GM23248 (cell line): ENCODE results near the gene KMT5B. TPM values are rescaled to one million over a fixed set of nuclear protein-coding genes. Genes with fewer than 3 reads are reported as not detected.
A peak's percentile ranks its signal among the peaks of the same experiment; 100 is the strongest.

Experiments used
- DNase-seq: peaks from one replicate; pipeline ENCODE4 v3.0.0-alpha.2; 2015
- H2AFZ ChIP-seq: fragments of 200-600 bp; sonication (generic); 2 replicates; pipeline ENCODE4 v1.6.1; 2016; ENCODE audit warnings: antibody characterized with exemption
- H3F3A ChIP-seq: fragments of 200-600 bp; sonication (generic); 2 replicates; pipeline ENCODE4 v1.6.1; 2016; ENCODE audit warnings: mild to moderate bottlenecking, antibody characterized with exemption, mixed run types; ENCODE audit not compliant: insufficient read depth
- H3K27ac ChIP-seq: fragments of 200-600 bp; sonication (generic); 2 replicates; pipeline ENCODE4 v1.5.1; 2016; ENCODE audit warnings: mild to moderate bottlenecking
- H3K27me3 ChIP-seq: fragments of 200-600 bp; sonication (generic); replicated peaks from 2 replicates; pipeline ENCODE4 v1.6.1; 2016; ENCODE audit warnings: mild to moderate bottlenecking; ENCODE audit not compliant: insufficient read depth
- H3K36me3 ChIP-seq: fragments of 200-600 bp; sonication (generic); 2 replicates; pipeline ENCODE4 v1.6.1; 2016; ENCODE audit warnings: low read depth, mild to moderate bottlenecking
- H3K4me1 ChIP-seq: fragments of 200-600 bp; sonication (generic); 2 replicates; pipeline ENCODE4 v1.6.1; 2016; ENCODE audit warnings: mild to moderate bottlenecking; ENCODE audit not compliant: insufficient read depth
- H3K4me2 ChIP-seq: fragments of 200-600 bp; sonication (generic); one replicate; pipeline ENCODE4 v1.6.1; 2016; ENCODE audit warnings: mild to moderate bottlenecking; ENCODE audit not compliant: unreplicated experiment
- H3K4me3 ChIP-seq: fragments of 200-600 bp; sonication (generic); 2 replicates; pipeline ENCODE4 v1.5.1; 2016; ENCODE audit warnings: mild to moderate bottlenecking
- H3K79me2 ChIP-seq: fragments of 200-600 bp; sonication (generic); 2 replicates; pipeline ENCODE4 v1.6.1; 2016; ENCODE audit warnings: mild to moderate bottlenecking; ENCODE audit not compliant: insufficient read depth
- H3K9ac ChIP-seq: fragments of 200-600 bp; sonication (generic); 2 replicates; pipeline ENCODE4 v1.6.1; 2016; ENCODE audit warnings: mild to moderate bottlenecking
- H3K9me2 ChIP-seq: fragments of 200-600 bp; sonication (generic); 2 replicates; pipeline ENCODE4 v1.6.1; 2016; ENCODE audit warnings: mixed run types, mild to moderate bottlenecking, moderate library complexity; ENCODE audit not compliant: insufficient read depth
- H3K9me3 ChIP-seq: fragments of 200-600 bp; sonication (generic); one replicate; pipeline ENCODE4 v1.6.1; 2017; ENCODE audit warnings: low read depth
- H4K20me1 ChIP-seq: fragments of 200-600 bp; sonication (generic); 2 replicates; pipeline ENCODE4 v1.6.0; 2016; ENCODE audit not compliant: insufficient read depth
- EZH2 ChIP-seq: fragments of 200-600 bp; sonication (generic); IDR thresholded peaks from 2 replicates; pipeline ENCODE4 v1.6.1; 2018; ENCODE audit warnings: antibody characterized with exemption, mild to moderate bottlenecking; ENCODE audit not compliant: insufficient read depth, poor library complexity, severe bottlenecking
- EZH2phosphoT487 ChIP-seq: fragments of 200-600 bp; sonication (generic); IDR thresholded peaks from 2 replicates; pipeline ENCODE4 v1.6.1; 2018; ENCODE audit warnings: antibody characterized with exemption, moderate library complexity, mild to moderate bottlenecking, low read depth; ENCODE audit not compliant: insufficient read depth
- WGBS, 2 experiments: methylation state at CpG; one replicate each; pipeline ENCODE4 v1.1.6; 2015 to 2017; ENCODE audit warnings: low lambda C conversion rate in 2 of 2, low coverage in 1 of 2; ENCODE audit errors: missing lambda C conversion rate in 2 of 2; 5-methylcytosine and 5-hydroxymethylcytosine counted together
- in situ Hi-C: fragments of 300-500 bp; cut with MboI; formaldehyde crosslinking; loops from 2 replicates; pipeline ENCODE4 v1.15.0; 2020
- polyA plus RNA-seq: library from polyadenylated mRNA; unstranded; fragments of >200 nt; fragmentation: Nextera tagmentation; extraction: Ambion mirVana; gene quantifications from 2 replicates; pipeline ENCODE4 v1.2.1, GENCODE V29; 2016
- total RNA-seq: library from RNA; depleted of rRNA; stranded (reverse); fragments of >200 nt; shearing (Covaris generic); gene quantifications from 2 replicates; pipeline ENCODE4 v1.2.3, GENCODE V29; 2014

KMT5B gene
- total and polyA plus RNA-seq, 2 experiments from 2014 or later = 17.7 to 22.9 TPM

GRCh38 chr11:68121067-68121899 lies 91.8 kb downstream of the KMT5B start, which contains the start of gene CHKA:
CHKA (minus strand) TSS chr11:68121388; CDS start chr11:68121177, 211 bp downstream.
- in situ Hi-C loops = no loop called here

GRCh38 chr11:68120273-68121066 lies 92.6 kb downstream of the KMT5B start:
- H2AFZ ChIP-seq = peak overlapping the region; percentile 61
- H3K4me3 ChIP-seq = peak overlapping the region; percentile 72
- no peaks in the 10 kb centered on the region for H3K36me3 ChIP-seq
- in situ Hi-C loops = no loop called here
- no peaks in the 10 kb centered on the region for H3K9me2 ChIP-seq
- peak overlapping the region; percentile 76 for H3K4me2 ChIP-seq
- 4 to 5% methylated on average over 38 to 51 of the region's 73 CpGs for WGBS, 2 experiments
- DNase-seq = peak; percentile 58
- peak overlapping the region; percentile 82 for H3K9ac ChIP-seq
- H4K20me1 ChIP-seq = no peaks in the 10 kb centered on the region
- H3K4me1 ChIP-seq = no peaks in the 10 kb centered on the region
- no peaks in the 10 kb centered on the region for H3K9me3 ChIP-seq
- 0 out of 2 replicates have a peak, but pooled peaks cover 7% of the 10 kb centered on the region for H3F3A ChIP-seq
- no peaks in the 10 kb centered on the region for H3K27me3 ChIP-seq
- TF ChIP-seq EZH2phosphoT487 = no peak
- no peak for TF ChIP-seq EZH2
- H3K79me2 ChIP-seq = peaks cover 46% of the 10 kb centered on the region
- H3K27ac ChIP-seq = peak overlapping the region; percentile 77

More at GRCh38 chr11:68121067-68121899, 91.8 kb downstream of the KMT5B start, which contains the start of gene CHKA:
- Histone ChIP-seq H3K36me3 (no peaks in the 10 kb centered on the region), H3F3A (0 out of 2 replicates have a peak, but pooled peaks cover 7% of the 10 kb centered on the region), H4K20me1 (no peaks in the 10 kb centered on the region), H3K4me1 (no peaks in the 10 kb centered on the region), H3K4me3 (peak within 1 kb of the TSS; percentile 72), H3K27ac (peak within 1 kb of the TSS; percentile 77), H3K4me2 (peak within 1 kb of the TSS; percentile 76), H3K79me2 (peaks cover 41% of the 10 kb centered on the region), H3K9me2 (no peaks in the 10 kb centered on the region), H3K9ac (peak within 1 kb of the TSS; percentile 82), H3K9me3 (no peaks in the 10 kb centered on the region), H2AFZ (peak within 1 kb of the TSS; percentile 73), H3K27me3 (no peaks in the 10 kb centered on the region)
- WGBS, 2 experiments = 0 to 1% methylated on average over 34 to 70 of the region's 107 CpGs
- DNase-seq = peak; percentile 97
- TF ChIP-seq EZH2 = no peak
- TF ChIP-seq EZH2phosphoT487 = no peak

GRCh38 chr11:68118706-68119448 lies 94.2 kb downstream of the KMT5B start:
- Histone ChIP-seq H3K4me1 (no peaks in the 10 kb centered on the region), H3K9me2 (no peaks in the 10 kb centered on the region), H3K9ac (no peak overlapping the region), H3K27ac (no peak overlapping the region), H2AFZ (no peak overlapping the region), H3K9me3 (no peaks in the 10 kb centered on the region), H3K79me2 (peaks cover 46% of the 10 kb centered on the region), H3K4me2 (no peak overlapping the region), H3K27me3 (no peaks in the 10 kb centered on the region), H3F3A (0 out of 2 replicates have a peak, but pooled peaks cover 7% of the 10 kb centered on the region), H3K36me3 (no peaks in the 10 kb centered on the region), H3K4me3 (no peak overlapping the region), H4K20me1 (no peaks in the 10 kb centered on the region)
- TF ChIP-seq EZH2 (no peak), EZH2phosphoT487 (no peak)
- WGBS, 2 experiments = 75 to 81% methylated on average over 4 of the region's 4 CpGs
- no peak for DNase-seq
- in situ Hi-C loops = no loop called here
